Panc1 (cell line): Measurements from ENCODE around the gene DAPP1. TPM values are rescaled to one million over a fixed set of nuclear protein-coding genes. Genes with fewer than 3 reads are reported as not detected.
"Not testable (repeated sequence)": the region's sequence is repeated elsewhere in the genome, so short reads cannot be mapped to it uniquely, and the experiment has no call there.

Experiments
- ATAC-seq: fragments of 200-7000 bp; cut with Tn5 transposase; 2 replicates; pipeline ENCODE4 v1.9.1; 2020; ENCODE audit warnings: mild to moderate bottlenecking, moderate library complexity
- BruUV-seq: library from RNA; stranded (reverse); fragments of 400-500 nt; replicated peaks from 2 replicates; lab custom pipeline; 2021; lab: Mats Ljungman, UMichigan
- CTCF ChIA-PET: fragments of 300-600 bp; sonication (Branson Sonifier 250); formaldehyde crosslinking; loops from one replicate; lab custom pipeline; 2022; ENCODE audit warnings: antibody characterized with exemption; lab: Charles Lee
- POLR2A ChIA-PET: fragments of 300-600 bp; sonication (Branson Sonifier 250); formaldehyde crosslinking; loops from one replicate; lab custom pipeline; 2022; ENCODE audit warnings: antibody characterized with exemption; lab: Charles Lee
- DNase-seq: peaks from one replicate; pipeline ENCODE4 v3.0.0-alpha.2; 2010; ENCODE audit warnings: low read depth, low spot score
- H3K27ac ChIP-seq: 2 replicates; pipeline ENCODE4 v1.5.1; 2011; ENCODE audit warnings: mild to moderate bottlenecking, low read length, inconsistent platforms
- H3K27me3 ChIP-seq: fragments of 200-500 bp; sonication (Bioruptor generic); 2 replicates; pipeline ENCODE4 v1.6.0; 2014; ENCODE audit warnings: low read length, inconsistent platforms; ENCODE audit not compliant: control insufficient read depth, insufficient read depth
- H3K36me3 ChIP-seq: fragments of 200-500 bp; sonication (Bioruptor generic); 2 replicates; pipeline ENCODE4 v1.5.1; 2014; ENCODE audit warnings: inconsistent platforms, mild to moderate bottlenecking, low read length, moderate library complexity; ENCODE audit not compliant: control insufficient read depth, insufficient read depth
- H3K4me1 ChIP-seq: 2 replicates; pipeline ENCODE4 v1.5.1; 2011; ENCODE audit warnings: inconsistent platforms, mild to moderate bottlenecking, low read length, moderate library complexity; ENCODE audit not compliant: control insufficient read depth, insufficient read depth
- H3K4me3 ChIP-seq, 2 experiments: 2 replicates each; pipeline ENCODE4 v1.5.1; 2011 to 2012; ENCODE audit warnings: low read depth in 2 of 2, low read length in 2 of 2, mild to moderate bottlenecking in 2 of 2, inconsistent platforms in 1 of 2, moderate library complexity in 1 of 2
- H3K9me3 ChIP-seq: fragments of 200-500 bp; sonication (Bioruptor generic); 2 replicates; pipeline ENCODE4 v1.5.1; 2014; ENCODE audit warnings: low read depth, mild to moderate bottlenecking, inconsistent platforms, low read length, moderate library complexity; ENCODE audit not compliant: control insufficient read depth, insufficient read depth
- POLR2AphosphoS5 ChIP-seq: IDR thresholded peaks from 2 replicates; pipeline ENCODE4 v1.6.1; 2012; ENCODE audit warnings: mild to moderate bottlenecking, low read depth, low read length, moderate library complexity
- REST ChIP-seq, 2 experiments: IDR thresholded peaks; 2 replicates each; pipeline ENCODE4 v1.6.1; 2011 to 2012; ENCODE audit warnings: low read depth in 2 of 2, control low read depth in 1 of 2, low read length in 1 of 2, mild to moderate bottlenecking in 1 of 2, moderate library complexity in 1 of 2; ENCODE audit not compliant: insufficient read depth in 1 of 2
- SIN3A ChIP-seq: IDR thresholded peaks from 2 replicates; pipeline ENCODE4 v1.6.1; 2012; ENCODE audit warnings: low read depth, mild to moderate bottlenecking, low read length, moderate library complexity, borderline replicate concordance; ENCODE audit not compliant: insufficient read depth
- TCF7L2 ChIP-seq: IDR thresholded peaks from 2 replicates; pipeline ENCODE4 v1.6.1; 2011; ENCODE audit warnings: mild to moderate bottlenecking, low read depth, low read length, inconsistent platforms
- in situ Hi-C: cut with HindIII; loops from 2 replicates; pipeline ENCODE4 v1.10.0; 2016; ENCODE audit warnings: low sequenced_read_pairs, low pct_unique_long_range_greater_than_20kb
- intact Hi-C: fragments of 100-400 bp; cut with micrococcal nuclease; formaldehyde crosslinking; loops from one replicate; pipeline ENCODE4 v1.10.0; 2022; ENCODE audit not compliant: unreplicated experiment
- total RNA-seq: library from RNA; stranded (reverse); gene quantifications from one replicate; pipeline ENCODE4 v1.2.1, GENCODE V29; 2021; ENCODE audit not compliant: unreplicated experiment
- TF ChIP-seq, protein P1 (sequence below): fragments of 450-650 bp; IDR thresholded peaks from 2 replicates; pipeline ENCODE4 v1.5.1; 2017; ENCODE audit warnings: mild to moderate bottlenecking

DAPP1 gene
- total RNA-seq, 1 experiment from 2014 or later, result not detected

DNA sequence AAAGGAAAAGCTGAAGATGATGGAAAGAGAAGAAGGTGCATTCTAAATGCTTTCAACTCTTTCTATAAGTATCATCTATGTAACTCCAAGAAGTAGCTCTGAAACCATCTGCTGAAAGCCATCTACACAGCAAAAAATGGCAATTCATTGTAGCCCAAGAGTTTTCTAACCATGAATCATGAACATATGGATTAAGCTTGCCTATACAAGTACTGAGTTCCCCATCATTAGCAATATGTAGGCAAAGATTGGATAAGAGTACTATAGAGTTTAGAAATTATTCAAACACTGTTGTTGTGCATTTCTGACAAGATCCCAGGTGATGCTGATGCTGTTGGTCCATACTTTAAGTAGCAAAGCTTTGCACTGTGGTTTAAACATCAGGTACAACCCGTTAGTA lies 11.2 kb downstream of the DAPP1 start:
- intact Hi-C loops (no loop called here), in situ Hi-C loops (no loop called here)
- Histone ChIP-seq H3K27ac (no peak overlapping the region), H3K27me3 (no peaks in the 10 kb centered on the region), H3K4me3 (no peak overlapping the region), H3K4me1 (no peaks in the 10 kb centered on the region), H3K9me3 (no peaks in the 10 kb centered on the region), H3K36me3 (no peaks in the 10 kb centered on the region)
- ATAC-seq (no peak), DNase-seq (no peak)
- ChIA-PET CTCF (no interaction called here), POLR2A (no interaction called here)
- no TSS peak for BruUV-seq
- TF ChIP-seq SIN3A, result no peak

- in situ Hi-C loops (no loop called here), intact Hi-C loops (no loop called here)
- no peak for TF ChIP-seq REST (IDR thresholded peaks at IDR 0.05; ENCODE audit: insufficient read depth in 1 of 2, low read depth in 2 of 2, low read length in 1 of 2)
- no peak for TF ChIP-seq TCF7L2
- no peaks in the 10 kb centered on the region for H3K9me3 ChIP-seq
- H3K36me3 ChIP-seq, result no peaks in the 10 kb centered on the region
- BruUV-seq, result no TSS peak
- ChIA-PET POLR2A (no interaction called here), CTCF (no interaction called here)
- no peak overlapping the region for H3K4me3 ChIP-seq
- no peaks in the 10 kb centered on the region for H3K4me1 ChIP-seq
- no peak for ATAC-seq
- no peak overlapping the region for H3K27ac ChIP-seq
- no peaks in the 10 kb centered on the region for H3K27me3 ChIP-seq
- DNase-seq, result no peak
Observed at GRCh38 chr4:99828477-99828876, 11.8 kb downstream of the DAPP1 start.

DNA sequence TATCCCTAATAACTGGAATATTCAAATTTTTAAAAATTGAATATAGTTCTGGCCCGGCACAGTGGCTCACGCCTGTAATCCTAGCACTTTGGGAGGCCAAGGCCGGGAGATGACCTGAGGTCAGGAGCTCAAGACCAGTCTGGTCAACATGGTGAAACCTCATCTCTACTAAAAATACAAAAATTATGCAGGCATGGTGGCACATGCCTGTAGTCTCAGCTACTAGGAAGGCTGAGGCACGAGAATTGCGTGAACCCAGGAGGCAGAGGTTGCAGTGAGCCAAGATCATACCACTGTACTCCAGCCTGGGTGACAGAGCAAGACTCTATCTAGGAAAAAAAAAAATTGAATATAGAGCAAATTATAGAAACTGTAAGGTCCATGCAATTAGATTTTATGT lies 13.4 kb downstream of the DAPP1 start:
- H3K27me3 ChIP-seq, H3K36me3 ChIP-seq, CTCF ChIA-PET, in situ Hi-C loops, intact Hi-C loops, H3K27ac ChIP-seq, BruUV-seq, ATAC-seq, H3K4me3 ChIP-seq, DNase-seq, H3K9me3 ChIP-seq, H3K4me1 ChIP-seq, POLR2A ChIA-PET: not testable (repeated sequence)

- BruUV-seq, result no TSS peak
- POLR2A ChIA-PET, result no interaction called here
Observed at GRCh38 chr4:99832321-99832720, 15.7 kb downstream of the DAPP1 start.

More at GRCh38 chr4:99832321-99832720, 15.7 kb downstream of the DAPP1 start:
- Histone ChIP-seq H3K9me3 (no peaks in the 10 kb centered on the region), H3K27ac (no peak overlapping the region), H3K4me1 (no peaks in the 10 kb centered on the region), H3K36me3 (no peaks in the 10 kb centered on the region), H3K27me3 (no peaks in the 10 kb centered on the region; the same call in 1 of the 2 replicates), H3K4me3 (no peak overlapping the region)
- DNase-seq (no peak), ATAC-seq (no peak)
- CTCF ChIA-PET, result no interaction called here
- intact Hi-C loops, result no loop called here
- no peak for TF ChIP-seq REST (IDR thresholded peaks at IDR 0.05; ENCODE audit: insufficient read depth in 1 of 2, low read depth in 2 of 2, low read length in 1 of 2)
- TF ChIP-seq, protein P1, sequence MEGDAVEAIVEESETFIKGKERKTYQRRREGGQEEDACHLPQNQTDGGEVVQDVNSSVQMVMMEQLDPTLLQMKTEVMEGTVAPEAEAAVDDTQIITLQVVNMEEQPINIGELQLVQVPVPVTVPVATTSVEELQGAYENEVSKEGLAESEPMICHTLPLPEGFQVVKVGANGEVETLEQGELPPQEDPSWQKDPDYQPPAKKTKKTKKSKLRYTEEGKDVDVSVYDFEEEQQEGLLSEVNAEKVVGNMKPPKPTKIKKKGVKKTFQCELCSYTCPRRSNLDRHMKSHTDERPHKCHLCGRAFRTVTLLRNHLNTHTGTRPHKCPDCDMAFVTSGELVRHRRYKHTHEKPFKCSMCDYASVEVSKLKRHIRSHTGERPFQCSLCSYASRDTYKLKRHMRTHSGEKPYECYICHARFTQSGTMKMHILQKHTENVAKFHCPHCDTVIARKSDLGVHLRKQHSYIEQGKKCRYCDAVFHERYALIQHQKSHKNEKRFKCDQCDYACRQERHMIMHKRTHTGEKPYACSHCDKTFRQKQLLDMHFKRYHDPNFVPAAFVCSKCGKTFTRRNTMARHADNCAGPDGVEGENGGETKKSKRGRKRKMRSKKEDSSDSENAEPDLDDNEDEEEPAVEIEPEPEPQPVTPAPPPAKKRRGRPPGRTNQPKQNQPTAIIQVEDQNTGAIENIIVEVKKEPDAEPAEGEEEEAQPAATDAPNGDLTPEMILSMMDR, result no peak
- no peak for TF ChIP-seq SIN3A
- TF ChIP-seq POLR2AphosphoS5, result no peak
- TF ChIP-seq TCF7L2, result no peak
- in situ Hi-C loops, result no loop called here
